GM12878 (cell line): ENCODE results near the gene SPRR5. TPM values are rescaled to one million over a fixed set of nuclear protein-coding genes. Genes with fewer than 3 reads are reported as not detected.
A peak's percentile ranks its signal among the peaks of the same experiment; 100 is the strongest.

ENCODE experiments used
- ATAC-seq: fragments of 200-7000 bp; cut with Tn5 transposase; 3 replicates; pipeline ENCODE4 v1.9.1; 2020; ENCODE audit warnings: mild to moderate bottlenecking, moderate library complexity
- BruUV-seq: library from RNA; stranded (reverse); fragments of 400-500 nt; replicated peaks from 2 replicates; lab custom pipeline; 2021; lab: Mats Ljungman, UMichigan
- CTCF ChIA-PET: fragments of 300-600 bp; sonication (Branson Sonifier 250); formaldehyde crosslinking; extraction: SDS; loops from one replicate; lab custom pipeline; 2021; ENCODE audit warnings: inconsistent platforms; lab: Yijun Ruan, JAX
- POLR2A ChIA-PET: fragments of 350-600 bp; formaldehyde crosslinking; extraction: SDS; loops from one replicate; lab custom pipeline; 2021; ENCODE audit warnings: inconsistent platforms; lab: Charles Lee
- RAD21 ChIA-PET: fragments of 300-600 bp; sonication (Branson Sonifier 250); formaldehyde crosslinking; loops from one replicate; lab custom pipeline; 2023; ENCODE audit warnings: antibody characterized with exemption; ENCODE audit not compliant: unreplicated experiment; lab: Charles Lee
- SMC1A ChIA-PET: fragments of 300-600 bp; sonication (Branson Sonifier 250); formaldehyde crosslinking; loops from one replicate; lab custom pipeline; 2023; ENCODE audit not compliant: unreplicated experiment, uncharacterized antibody; lab: Charles Lee
- DNase-seq: peaks from one replicate; pipeline ENCODE4 v3.0.0-alpha.2; 2011; ENCODE audit warnings: low read depth, low spot score
- FAIRE-seq: peaks from 3 replicates; lab custom pipeline; 2011; peaks lifted over from hg19 to GRCh38; lab: Jason Lieb, UNC
- H2AFZ ChIP-seq: 2 replicates; pipeline ENCODE4 v1.6.0; 2011; ENCODE audit warnings: low read depth, low read length, control low read depth; ENCODE audit not compliant: control insufficient read depth
- H3K27ac ChIP-seq: 2 replicates; pipeline ENCODE4 v1.5.1; 2011; ENCODE audit warnings: control low read depth; ENCODE audit not compliant: control insufficient read depth, insufficient read depth
- H3K27me3 ChIP-seq, 2 experiments: replicated peaks in 1 of 2; 2 replicates each; pipeline versions ENCODE4 v1.6.0 to v1.6.1; 2011; ENCODE audit warnings: low read length in 1 of 2; ENCODE audit not compliant: control insufficient read depth in 2 of 2, insufficient read depth in 2 of 2
- H3K36me3 ChIP-seq, 2 experiments: 2 replicates each; pipeline ENCODE4 v1.5.1; 2011; ENCODE audit warnings: low read length in 1 of 2; ENCODE audit not compliant: control insufficient read depth in 2 of 2, insufficient read depth in 2 of 2
- H3K4me1 ChIP-seq: 2 replicates; pipeline ENCODE4 v1.6.1; 2011; ENCODE audit warnings: mild to moderate bottlenecking, low read length, moderate library complexity, mixed read lengths; ENCODE audit not compliant: control insufficient read depth, insufficient read depth
- H3K4me2 ChIP-seq: 2 replicates; pipeline ENCODE4 v1.6.0; 2011; ENCODE audit warnings: control low read depth; ENCODE audit not compliant: control insufficient read depth, insufficient read depth
- H3K4me3 ChIP-seq: fragments of 200-600 bp; sonication (generic); 2 replicates; pipeline ENCODE4 v1.5.1; 2016
- H3K79me2 ChIP-seq: 2 replicates; pipeline ENCODE4 v1.6.0; 2011; ENCODE audit warnings: low read length; ENCODE audit not compliant: control insufficient read depth, insufficient read depth
- H3K9ac ChIP-seq: 2 replicates; pipeline ENCODE4 v1.8.0; 2011; ENCODE audit warnings: low read length, control low read depth, mixed read lengths; ENCODE audit not compliant: control insufficient read depth, insufficient read depth
- H3K9me3 ChIP-seq: replicated peaks from 3 replicates; pipeline ENCODE4 v1.5.1; 2011; ENCODE audit warnings: mild to moderate bottlenecking, low read length; ENCODE audit not compliant: control insufficient read depth, insufficient read depth
- H4K20me1 ChIP-seq: 2 replicates; pipeline ENCODE4 v1.6.0; 2011; ENCODE audit not compliant: control insufficient read depth, insufficient read depth
- FOXK2 ChIP-seq: fragments of 450-650 bp; IDR thresholded peaks from 2 replicates; pipeline ENCODE4 v1.6.1; 2017; ENCODE audit warnings: mild to moderate bottlenecking, moderate library complexity
- HDGF ChIP-seq: fragments of 450-650 bp; IDR thresholded peaks from 2 replicates; pipeline ENCODE4 v1.6.1; 2016; ENCODE audit warnings: antibody characterized with exemption
- MYC ChIP-seq: IDR thresholded peaks from 2 replicates; pipeline ENCODE4 v1.6.1; 2011; ENCODE audit warnings: mild to moderate bottlenecking, low read length, moderate library complexity, inconsistent platforms; ENCODE audit not compliant: insufficient read depth, insufficient replicate concordance, insufficient read length, severe bottlenecking
- NFXL1 ChIP-seq: fragments of 450-650 bp; IDR thresholded peaks from 2 replicates; pipeline ENCODE4 v1.6.1; 2017; ENCODE audit warnings: antibody characterized with exemption, mild to moderate bottlenecking, borderline replicate concordance
- TCF7 ChIP-seq: IDR thresholded peaks from 2 replicates; pipeline ENCODE4 v1.6.1; 2014; ENCODE audit warnings: antibody characterized with exemption, borderline replicate concordance
- WGBS: methylation state at CpG from one replicate; pipeline ENCODE4 v1.1.6; 2016; ENCODE audit warnings: low lambda C conversion rate; ENCODE audit not compliant: insufficient replicate concordance, insufficient coverage; ENCODE audit errors: missing lambda C conversion rate; 5-methylcytosine and 5-hydroxymethylcytosine counted together
- in situ Hi-C: fragments of 300-500 bp; cut with MboI; formaldehyde crosslinking; loops from 9 replicates; pipeline ENCODE4 v1.14.3; 2018; ENCODE audit warnings: mixed read lengths
- intact Hi-C: fragments of 100-400 bp; cut with micrococcal nuclease; formaldehyde crosslinking; loops from one replicate; pipeline ENCODE4 v1.14.2; 2022; ENCODE audit not compliant: unreplicated experiment
- polyA plus RNA-seq, 11 experiments: library from polyadenylated mRNA; depleted of rRNA in 4 of 11; unstranded in 6 of 11; stranded (reverse) in 5 of 11; fragments of >200 nt; fragmentation: Nextera tagmentation in 4 of 11; fragmentation: Illumina TruSeq in 1 of 11; extraction: Ambion mirVana in 4 of 11; extraction: Trizol in 1 of 11; gene quantifications; 1 replicate in 1 of 11; 2 replicates in 10 of 11; pipeline versions ENCODE4 v1.2.1 to v1.2.3, GENCODE V29; 2011 to 2016; ENCODE audit warnings: inconsistent platforms in 2 of 11, missing spikeins in 2 of 11, low read depth in 1 of 11
- total RNA-seq, 4 experiments: library from RNA; depleted of rRNA in 3 of 4; stranded (reverse); fragments of >200 nt in 3 of 4; fragmentation: Illumina TruSeq in 1 of 4; extraction: Trizol in 1 of 4; gene quantifications; 2 replicates each; pipeline versions ENCODE4 v1.2.1 to v1.2.3, GENCODE V29; 2013 to 2021
- TF ChIP-seq, protein P1 (sequence below): fragments of 150-350 bp; IDR thresholded peaks from 2 replicates; pipeline ENCODE4 v1.6.1; 2014; ENCODE audit warnings: mild to moderate bottlenecking, low read depth, low read length
- TF ChIP-seq, protein P2 (sequence below): fragments of 450-650 bp; IDR thresholded peaks from 2 replicates; pipeline ENCODE4 v1.6.1; 2017; ENCODE audit warnings: borderline replicate concordance
- TF ChIP-seq, protein P3 (sequence below): fragments of 450-650 bp; IDR thresholded peaks from 2 replicates; pipeline ENCODE4 v1.6.1; 2018; ENCODE audit warnings: borderline replicate concordance, mild to moderate bottlenecking; ENCODE audit not compliant: partially characterized antibody

Gene SPRR5
- total and polyA plus RNA-seq, 10 of the 15 experiments (the other 5 are each of a cell fraction or from before 2014, with no cell fraction given): not detected

DNA sequence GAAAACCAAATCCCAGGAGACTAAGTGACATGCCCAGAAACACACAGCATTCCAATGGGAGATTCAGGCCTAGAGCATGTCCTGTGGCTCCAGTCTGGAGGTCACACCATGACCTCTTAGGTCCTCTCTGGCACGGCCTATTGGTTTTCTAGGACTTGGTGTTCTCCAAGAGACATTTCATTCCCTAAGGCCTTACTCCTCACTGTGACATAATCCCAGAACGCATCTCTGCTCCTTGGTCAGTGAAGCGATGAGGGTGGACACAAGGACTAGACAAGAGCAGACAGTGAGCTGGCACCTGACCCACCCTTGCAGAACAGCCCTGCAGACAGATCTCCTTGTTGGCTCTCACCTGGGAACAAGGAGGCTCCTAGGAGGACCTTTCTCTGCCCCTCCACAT is 37.8 kb upstream of the SPRR5 start:
- TF ChIP-seq HDGF (no peak), MYC (no peak), TCF7 (no peak), FOXK2 (no peak), NFXL1 (no peak)
- TF ChIP-seq, protein P1, sequence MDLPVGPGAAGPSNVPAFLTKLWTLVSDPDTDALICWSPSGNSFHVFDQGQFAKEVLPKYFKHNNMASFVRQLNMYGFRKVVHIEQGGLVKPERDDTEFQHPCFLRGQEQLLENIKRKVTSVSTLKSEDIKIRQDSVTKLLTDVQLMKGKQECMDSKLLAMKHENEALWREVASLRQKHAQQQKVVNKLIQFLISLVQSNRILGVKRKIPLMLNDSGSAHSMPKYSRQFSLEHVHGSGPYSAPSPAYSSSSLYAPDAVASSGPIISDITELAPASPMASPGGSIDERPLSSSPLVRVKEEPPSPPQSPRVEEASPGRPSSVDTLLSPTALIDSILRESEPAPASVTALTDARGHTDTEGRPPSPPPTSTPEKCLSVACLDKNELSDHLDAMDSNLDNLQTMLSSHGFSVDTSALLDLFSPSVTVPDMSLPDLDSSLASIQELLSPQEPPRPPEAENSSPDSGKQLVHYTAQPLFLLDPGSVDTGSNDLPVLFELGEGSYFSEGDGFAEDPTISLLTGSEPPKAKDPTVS: no peak
- TF ChIP-seq, protein P2, sequence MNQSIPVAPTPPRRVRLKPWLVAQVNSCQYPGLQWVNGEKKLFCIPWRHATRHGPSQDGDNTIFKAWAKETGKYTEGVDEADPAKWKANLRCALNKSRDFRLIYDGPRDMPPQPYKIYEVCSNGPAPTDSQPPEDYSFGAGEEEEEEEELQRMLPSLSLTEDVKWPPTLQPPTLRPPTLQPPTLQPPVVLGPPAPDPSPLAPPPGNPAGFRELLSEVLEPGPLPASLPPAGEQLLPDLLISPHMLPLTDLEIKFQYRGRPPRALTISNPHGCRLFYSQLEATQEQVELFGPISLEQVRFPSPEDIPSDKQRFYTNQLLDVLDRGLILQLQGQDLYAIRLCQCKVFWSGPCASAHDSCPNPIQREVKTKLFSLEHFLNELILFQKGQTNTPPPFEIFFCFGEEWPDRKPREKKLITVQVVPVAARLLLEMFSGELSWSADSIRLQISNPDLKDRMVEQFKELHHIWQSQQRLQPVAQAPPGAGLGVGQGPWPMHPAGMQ: no peak
- TF ChIP-seq, protein P3, sequence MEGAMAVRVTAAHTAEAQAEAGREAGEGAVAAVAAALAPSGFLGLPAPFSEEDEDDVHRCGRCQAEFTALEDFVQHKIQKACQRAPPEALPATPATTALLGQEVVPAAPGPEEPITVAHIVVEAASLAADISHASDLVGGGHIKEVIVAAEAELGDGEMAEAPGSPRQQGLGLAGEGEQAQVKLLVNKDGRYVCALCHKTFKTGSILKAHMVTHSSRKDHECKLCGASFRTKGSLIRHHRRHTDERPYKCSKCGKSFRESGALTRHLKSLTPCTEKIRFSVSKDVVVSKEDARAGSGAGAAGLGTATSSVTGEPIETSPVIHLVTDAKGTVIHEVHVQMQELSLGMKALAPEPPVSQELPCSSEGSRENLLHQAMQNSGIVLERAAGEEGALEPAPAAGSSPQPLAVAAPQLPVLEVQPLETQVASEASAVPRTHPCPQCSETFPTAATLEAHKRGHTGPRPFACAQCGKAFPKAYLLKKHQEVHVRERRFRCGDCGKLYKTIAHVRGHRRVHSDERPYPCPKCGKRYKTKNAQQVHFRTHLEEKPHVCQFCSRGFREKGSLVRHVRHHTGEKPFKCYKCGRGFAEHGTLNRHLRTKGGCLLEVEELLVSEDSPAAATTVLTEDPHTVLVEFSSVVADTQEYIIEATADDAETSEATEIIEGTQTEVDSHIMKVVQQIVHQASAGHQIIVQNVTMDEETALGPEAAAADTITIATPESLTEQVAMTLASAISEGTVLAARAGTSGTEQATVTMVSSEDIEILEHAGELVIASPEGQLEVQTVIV: no peak
- Histone ChIP-seq H3K27ac (no peak overlapping the region), H4K20me1 (no peaks in the 10 kb centered on the region), H3K27me3 (no peaks in the 10 kb centered on the region), H3K9ac (no peak overlapping the region), H3K36me3 (no peaks in the 10 kb centered on the region), H2AFZ (no peak overlapping the region), H3K4me2 (peak overlapping the region; percentile 3; the same call in 1 of the 2 replicates), H3K4me1 (peaks cover 35% of the 10 kb centered on the region), H3K4me3 (no peak overlapping the region), H3K9me3 (no peaks in the 10 kb centered on the region), H3K79me2 (no peaks in the 10 kb centered on the region)
- ChIA-PET CTCF (interaction anchor here (0.8 to 7.6 kb wide), 4 partner anchors 16 to 319 kb away, joined by 4 to 45 read pairs (median 6); partner anchors contain the start of gene SMCP), POLR2A (no interaction called here), SMC1A (interaction anchor here (0.7 to 0.9 kb wide), 2 partner anchors 17 to 25 kb away, joined by 3 to 4 read pairs; no protein-coding TSS in a partner anchor), RAD21 (interaction anchor here (0.8 to 1.5 kb wide), 5 partner anchors 17 to 284 kb away, joined by 3 to 7 read pairs (median 3); no protein-coding TSS in a partner anchor)
- BruUV-seq: no TSS peak
- ATAC-seq (no peak), FAIRE-seq (no peak), DNase-seq (no peak)
- WGBS: 70% methylated on average over 3 of the region's 3 CpGs
- intact Hi-C loops (no loop called here), in situ Hi-C loops (no loop called here)
